Osteocyte (in vitro differentiated cells): Measurements from ENCODE around the gene EIF2S1. TPM values are rescaled to one million over a fixed set of nuclear protein-coding genes. Genes with fewer than 3 reads are reported as not detected.
"Not testable (repeated sequence)": the region's sequence is repeated elsewhere in the genome, so short reads cannot be mapped to it uniquely, and the experiment has no call there.

Source experiments
- DNase-seq: peaks from one replicate; pipeline ENCODE4 v3.0.0; 2021; ENCODE audit warnings: mixed read lengths; ENCODE audit not compliant: unreplicated experiment; ENCODE audit errors: extremely low spot score
- H3K27ac Mint-ChIP-seq: one replicate; pipeline ENCODE4 v1.8.0; 2021; ENCODE audit warnings: mild to moderate bottlenecking, mixed read lengths; ENCODE audit not compliant: unreplicated experiment
- H3K27me3 Mint-ChIP-seq: one replicate; pipeline ENCODE4 v1.8.0; 2021; ENCODE audit warnings: mixed read lengths; ENCODE audit not compliant: unreplicated experiment
- H3K36me3 Mint-ChIP-seq: one replicate; pipeline ENCODE4 v1.8.0; 2021; ENCODE audit warnings: mixed read lengths; ENCODE audit not compliant: unreplicated experiment
- H3K4me1 Mint-ChIP-seq: one replicate; pipeline ENCODE4 v1.8.0; 2021; ENCODE audit warnings: mixed read lengths; ENCODE audit not compliant: unreplicated experiment
- H3K4me3 Mint-ChIP-seq: one replicate; pipeline ENCODE4 v1.8.0; 2021; ENCODE audit warnings: mild to moderate bottlenecking, moderate library complexity, mixed read lengths; ENCODE audit not compliant: unreplicated experiment
- H3K9me3 Mint-ChIP-seq: one replicate; pipeline ENCODE4 v1.8.0; 2021; ENCODE audit warnings: mixed read lengths; ENCODE audit not compliant: unreplicated experiment
- total RNA-seq: library from RNA; stranded (reverse); gene quantifications from 2 replicates; pipeline ENCODE4 v1.2.1, GENCODE V29; 2021
- TF ChIP-seq, protein P1 (sequence below): fragments of 200-600 bp; sonication (generic); IDR thresholded peaks from 2 replicates; pipeline ENCODE4 v1.5.0; 2021; ENCODE audit warnings: antibody characterized with exemption, mild to moderate bottlenecking, moderate library complexity

The EIF2S1 gene
- total RNA-seq, 1 donor from 2014 or later, result 85.3 TPM

- Mint-ChIP-seq H3K36me3 (no peaks in the 10 kb centered on the region), H3K27ac (no peak overlapping the region), H3K4me1 (peaks cover 5% of the 10 kb centered on the region), H3K4me3 (no peak overlapping the region), H3K9me3 (peaks cover 5% of the 10 kb centered on the region), H3K27me3 (peaks cover 2% of the 10 kb centered on the region)
- TF ChIP-seq, protein P1, sequence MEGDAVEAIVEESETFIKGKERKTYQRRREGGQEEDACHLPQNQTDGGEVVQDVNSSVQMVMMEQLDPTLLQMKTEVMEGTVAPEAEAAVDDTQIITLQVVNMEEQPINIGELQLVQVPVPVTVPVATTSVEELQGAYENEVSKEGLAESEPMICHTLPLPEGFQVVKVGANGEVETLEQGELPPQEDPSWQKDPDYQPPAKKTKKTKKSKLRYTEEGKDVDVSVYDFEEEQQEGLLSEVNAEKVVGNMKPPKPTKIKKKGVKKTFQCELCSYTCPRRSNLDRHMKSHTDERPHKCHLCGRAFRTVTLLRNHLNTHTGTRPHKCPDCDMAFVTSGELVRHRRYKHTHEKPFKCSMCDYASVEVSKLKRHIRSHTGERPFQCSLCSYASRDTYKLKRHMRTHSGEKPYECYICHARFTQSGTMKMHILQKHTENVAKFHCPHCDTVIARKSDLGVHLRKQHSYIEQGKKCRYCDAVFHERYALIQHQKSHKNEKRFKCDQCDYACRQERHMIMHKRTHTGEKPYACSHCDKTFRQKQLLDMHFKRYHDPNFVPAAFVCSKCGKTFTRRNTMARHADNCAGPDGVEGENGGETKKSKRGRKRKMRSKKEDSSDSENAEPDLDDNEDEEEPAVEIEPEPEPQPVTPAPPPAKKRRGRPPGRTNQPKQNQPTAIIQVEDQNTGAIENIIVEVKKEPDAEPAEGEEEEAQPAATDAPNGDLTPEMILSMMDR, result no peak
- peak; percentile 54 for DNase-seq
Measured at GRCh38 chr14:67400434-67400833, 40.3 kb downstream of the EIF2S1 start.

- Mint-ChIP-seq H3K4me1 (no peaks in the 10 kb centered on the region), H3K36me3 (no peaks in the 10 kb centered on the region), H3K27ac (no peak overlapping the region), H3K4me3 (no peak overlapping the region), H3K27me3 (no peaks in the 10 kb centered on the region), H3K9me3 (peaks cover 5% of the 10 kb centered on the region)
- DNase-seq, result no peak
- TF ChIP-seq, protein P1, result no peak
Measured at GRCh38 chr14:67405771-67406170, 45.6 kb downstream of the EIF2S1 start.

DNA sequence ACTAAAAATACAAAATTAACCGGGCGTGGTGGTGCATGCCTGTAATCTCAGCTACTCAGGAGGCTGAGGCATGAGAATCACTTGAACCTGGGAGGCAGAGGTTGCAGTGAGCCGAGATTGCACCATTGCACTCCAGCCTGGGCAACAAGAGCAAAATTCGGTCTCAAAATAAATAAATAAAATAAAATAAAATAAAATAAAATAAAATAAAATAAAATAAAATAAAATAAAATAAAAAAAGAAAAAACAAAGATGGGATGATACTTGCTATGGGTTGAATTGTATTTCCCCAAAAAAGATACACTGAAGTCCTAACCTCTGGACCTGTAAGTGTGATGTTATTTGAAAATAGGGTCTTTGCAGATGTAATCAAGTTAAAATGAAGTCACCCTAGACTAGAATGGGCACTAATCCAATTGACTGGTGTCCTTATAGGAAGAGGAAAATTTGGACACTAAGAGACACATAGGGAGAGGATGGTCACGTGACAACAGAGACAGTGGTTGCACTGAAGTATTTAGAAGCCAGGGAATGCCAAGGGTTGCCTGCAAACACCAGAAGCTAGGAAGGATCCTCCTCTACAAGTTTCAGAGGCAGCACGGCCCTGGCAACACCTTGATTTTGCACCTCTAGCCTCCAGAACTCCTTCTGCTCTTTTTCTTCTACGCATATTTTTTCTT, 48.1 kb downstream of the EIF2S1 start:
- not testable (repeated sequence) for H3K36me3 Mint-ChIP-seq, H3K4me3 Mint-ChIP-seq

GRCh38 chr14:67409461-67409860, 49.3 kb downstream of the EIF2S1 start:
- DNase-seq, result no peak
- Mint-ChIP-seq H3K9me3 (no peaks in the 10 kb centered on the region), H3K4me3 (no peak overlapping the region), H3K27me3 (no peaks in the 10 kb centered on the region), H3K4me1 (peaks cover 8% of the 10 kb centered on the region), H3K27ac (no peak overlapping the region), H3K36me3 (no peaks in the 10 kb centered on the region)
- TF ChIP-seq, protein P1, result no peak

More for the DNA sequence above, 48.1 kb downstream of the EIF2S1 start:
- not testable (repeated sequence) for DNase-seq, H3K27me3 Mint-ChIP-seq, H3K4me1 Mint-ChIP-seq, H3K9me3 Mint-ChIP-seq, H3K27ac Mint-ChIP-seq

DNA sequence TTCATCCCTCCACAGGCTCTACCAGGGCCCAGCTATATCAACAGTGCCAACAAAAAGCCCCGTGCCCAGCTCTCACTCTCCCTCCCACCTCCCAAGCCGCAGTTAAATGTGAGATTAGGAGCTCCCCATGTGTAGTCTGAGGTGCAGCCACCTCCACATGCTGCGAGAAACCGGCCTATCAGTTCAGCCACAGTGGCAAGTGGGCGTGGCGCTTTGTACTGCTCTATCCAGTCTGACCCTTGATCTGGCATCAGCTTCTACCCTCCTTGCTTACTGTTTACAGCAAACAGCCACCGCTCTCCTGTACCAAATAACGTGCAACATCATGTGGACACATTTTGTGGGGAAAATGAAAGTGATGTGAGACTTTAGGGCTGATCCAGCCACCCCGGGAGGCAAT, 50.2 kb downstream of the EIF2S1 start:
- Mint-ChIP-seq H3K4me3 (no peak overlapping the region), H3K36me3 (no peaks in the 10 kb centered on the region)

More for the DNA sequence above, 50.2 kb downstream of the EIF2S1 start:
- H3K4me1 Mint-ChIP-seq, result peaks cover 10% of the 10 kb centered on the region
- no peaks in the 10 kb centered on the region for H3K9me3 Mint-ChIP-seq
- H3K27me3 Mint-ChIP-seq, result no peaks in the 10 kb centered on the region
- TF ChIP-seq, protein P1, result no peak
- H3K27ac Mint-ChIP-seq, result no peak overlapping the region
- no peak for DNase-seq
